GM23248 (cell line): ENCODE data around the gene OXA1L.

Experiments used
- EZH2 ChIP-seq: fragments of 200-600 bp; sonication (generic); IDR thresholded peaks from 2 replicates; pipeline ENCODE4 v1.6.1; 2018; ENCODE audit warnings: antibody characterized with exemption, mild to moderate bottlenecking; ENCODE audit not compliant: insufficient read depth, poor library complexity, severe bottlenecking
- EZH2phosphoT487 ChIP-seq: fragments of 200-600 bp; sonication (generic); IDR thresholded peaks from 2 replicates; pipeline ENCODE4 v1.6.1; 2018; ENCODE audit warnings: antibody characterized with exemption, moderate library complexity, mild to moderate bottlenecking, low read depth; ENCODE audit not compliant: insufficient read depth

DNA sequence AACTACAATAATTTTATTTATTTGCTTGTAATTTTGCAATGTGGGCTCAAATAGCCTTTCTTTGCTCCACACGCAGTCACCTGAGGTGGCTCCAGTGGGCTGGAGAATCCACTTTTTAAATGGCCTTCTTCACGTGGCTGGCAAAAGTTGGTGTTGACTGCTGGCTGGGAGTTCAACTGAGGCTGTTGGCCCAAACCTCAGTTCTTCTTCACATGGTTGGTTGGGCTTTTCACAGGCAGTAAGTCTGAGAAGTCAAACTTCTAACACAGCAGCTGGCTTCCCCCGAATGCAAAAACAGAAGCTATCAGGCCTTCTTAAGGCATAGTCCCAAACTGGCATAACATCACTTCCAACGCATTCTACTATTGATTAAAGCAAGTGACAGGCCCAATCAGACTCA lies 2.1 kb upstream of the OXA1L start:
- no peak for TF ChIP-seq EZH2
- TF ChIP-seq EZH2phosphoT487, result no peak
